WI38 (cell line): Measurements from ENCODE around the gene GSG1L.

ENCODE experiments used
- H3K4me3 ChIP-seq: 2 replicates; pipeline ENCODE4 v1.5.1; 2011; ENCODE audit warnings: low read depth, mild to moderate bottlenecking, control low read depth, low read length
- TF ChIP-seq, protein P1 (sequence below): IDR thresholded peaks from 2 replicates; pipeline ENCODE4 v1.5.1; 2012; ENCODE audit warnings: low read depth, mild to moderate bottlenecking, control low read depth, low read length

Gene GSG1L

DNA sequence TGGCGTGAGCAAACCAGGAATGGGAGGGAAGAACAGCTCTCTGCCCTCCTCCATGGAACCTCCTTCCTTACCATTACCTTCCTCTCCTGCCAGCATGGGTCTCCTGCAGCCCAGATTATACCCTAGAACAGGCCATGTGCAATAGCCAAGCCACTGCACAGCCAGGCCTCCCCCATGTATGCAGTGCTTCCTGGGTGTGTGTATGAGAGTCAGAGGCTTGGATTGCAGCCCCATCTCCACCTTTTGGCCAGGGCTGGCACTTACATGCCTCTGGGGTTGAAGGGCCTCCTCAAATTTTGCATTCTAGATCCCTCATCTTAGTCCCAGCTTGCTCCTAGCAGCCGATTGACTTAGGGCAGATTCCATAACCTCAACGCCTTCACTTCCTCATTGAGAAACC lies 133.7 kb downstream of the GSG1L start:
- H3K4me3 ChIP-seq: no peak overlapping the region
- TF ChIP-seq, protein P1, sequence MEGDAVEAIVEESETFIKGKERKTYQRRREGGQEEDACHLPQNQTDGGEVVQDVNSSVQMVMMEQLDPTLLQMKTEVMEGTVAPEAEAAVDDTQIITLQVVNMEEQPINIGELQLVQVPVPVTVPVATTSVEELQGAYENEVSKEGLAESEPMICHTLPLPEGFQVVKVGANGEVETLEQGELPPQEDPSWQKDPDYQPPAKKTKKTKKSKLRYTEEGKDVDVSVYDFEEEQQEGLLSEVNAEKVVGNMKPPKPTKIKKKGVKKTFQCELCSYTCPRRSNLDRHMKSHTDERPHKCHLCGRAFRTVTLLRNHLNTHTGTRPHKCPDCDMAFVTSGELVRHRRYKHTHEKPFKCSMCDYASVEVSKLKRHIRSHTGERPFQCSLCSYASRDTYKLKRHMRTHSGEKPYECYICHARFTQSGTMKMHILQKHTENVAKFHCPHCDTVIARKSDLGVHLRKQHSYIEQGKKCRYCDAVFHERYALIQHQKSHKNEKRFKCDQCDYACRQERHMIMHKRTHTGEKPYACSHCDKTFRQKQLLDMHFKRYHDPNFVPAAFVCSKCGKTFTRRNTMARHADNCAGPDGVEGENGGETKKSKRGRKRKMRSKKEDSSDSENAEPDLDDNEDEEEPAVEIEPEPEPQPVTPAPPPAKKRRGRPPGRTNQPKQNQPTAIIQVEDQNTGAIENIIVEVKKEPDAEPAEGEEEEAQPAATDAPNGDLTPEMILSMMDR: no peak

DNA sequence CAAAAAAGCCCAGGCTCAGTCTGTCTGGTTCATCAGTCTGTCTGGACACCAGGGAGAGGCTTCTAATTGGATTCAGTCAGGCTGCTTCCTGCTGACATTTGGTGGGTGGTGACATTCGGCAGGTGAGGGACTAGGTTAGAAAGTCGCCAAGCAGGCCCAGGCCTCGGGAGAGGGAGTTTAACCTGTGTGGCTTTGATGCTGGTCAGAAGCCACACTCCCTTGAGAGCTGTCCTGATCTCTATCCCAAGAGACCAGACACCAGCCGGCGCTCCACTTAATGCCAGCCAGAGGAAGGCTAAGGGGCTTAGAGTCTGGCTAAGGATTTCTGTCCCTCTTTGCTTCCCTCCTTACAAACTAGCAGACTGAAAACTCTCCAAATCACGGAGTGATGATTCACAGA lies 135.0 kb downstream of the GSG1L start:
- TF ChIP-seq, protein P1: no peak
- H3K4me3 ChIP-seq: no peak overlapping the region

GRCh38 chr16:27927266-27927901 lies 136.1 kb downstream of the GSG1L start:
- H3K4me3 ChIP-seq: no peak overlapping the region
- TF ChIP-seq, protein P1: no peak

- H3K4me3 ChIP-seq: no peak overlapping the region
- TF ChIP-seq, protein P1: no peak
These were observed 137.9 kb downstream of the GSG1L start for GRCh38 chr16:27925612-27926011.

GRCh38 chr16:27924411-27925118 lies 138.9 kb downstream of the GSG1L start:
- TF ChIP-seq, protein P1: no peak
- H3K4me3 ChIP-seq: no peak overlapping the region

- TF ChIP-seq, protein P1: no peak
- no peak overlapping the region for H3K4me3 ChIP-seq
These were observed 139.8 kb downstream of the GSG1L start for GRCh38 chr16:27923751-27924150.

DNA sequence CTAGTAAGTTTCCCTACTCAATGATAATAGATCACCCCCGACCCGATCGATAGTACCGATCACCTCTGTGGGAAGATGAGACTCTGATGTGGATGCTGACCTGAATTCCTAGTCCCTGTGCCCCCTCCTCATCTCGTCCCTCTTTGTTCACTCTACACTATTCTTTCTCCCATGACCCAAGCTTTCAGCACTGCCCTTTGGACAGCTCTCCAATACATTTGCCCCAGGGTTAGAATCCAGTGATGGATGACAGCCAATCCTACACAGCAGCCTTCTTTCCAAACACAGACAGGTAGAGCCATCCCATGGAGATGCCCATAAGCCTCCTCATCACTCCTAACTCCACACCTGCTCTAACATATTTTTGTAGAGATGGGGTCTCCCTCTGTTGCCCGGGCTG lies 141.1 kb downstream of the GSG1L start:
- TF ChIP-seq, protein P1: no peak
- H3K4me3 ChIP-seq: no peak overlapping the region
